Body of pancreas (tissue), 4 donors: Measurements from ENCODE around the gene SVBP.

Experiments used
- POLR2A ChIP-seq, 3 donors: fragments of 450-650 bp; IDR thresholded peaks; one replicate each; pipeline ENCODE4 v1.6.1; 2016; ENCODE audit warnings: antibody characterized with exemption in 3 of 3, mild to moderate bottlenecking in 2 of 3
- TF ChIP-seq, protein P1 (sequence below), 7 experiments: fragments of 450-650 bp in 4 of 7; fragments of 200-600 bp in 3 of 7; sonication (generic) in 3 of 7; IDR thresholded peaks; one replicate each; pipeline ENCODE4 v1.5.1; 2016 to 2019; ENCODE audit warnings: antibody characterized with exemption in 7 of 7

DNA sequence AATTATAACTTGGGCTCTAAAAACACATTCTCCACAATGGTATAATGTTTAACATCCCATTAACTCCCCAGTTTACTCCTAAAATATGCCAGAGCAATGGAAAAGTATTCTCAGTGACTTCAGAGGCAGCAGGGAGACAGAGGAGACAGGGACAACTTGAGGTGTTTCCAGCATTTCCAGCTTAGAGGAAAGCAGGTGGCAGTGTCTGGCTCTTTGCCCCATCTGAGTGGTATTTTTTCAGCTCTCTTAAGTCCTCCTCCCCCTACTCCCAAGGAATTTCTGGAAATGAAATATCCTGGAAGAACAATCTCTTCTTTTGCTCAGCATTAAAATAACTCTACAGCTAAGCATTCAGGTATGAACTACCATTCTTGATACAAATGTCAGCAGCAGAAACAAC lies 11.0 kb downstream of the SVBP start:
- TF ChIP-seq, protein P1, sequence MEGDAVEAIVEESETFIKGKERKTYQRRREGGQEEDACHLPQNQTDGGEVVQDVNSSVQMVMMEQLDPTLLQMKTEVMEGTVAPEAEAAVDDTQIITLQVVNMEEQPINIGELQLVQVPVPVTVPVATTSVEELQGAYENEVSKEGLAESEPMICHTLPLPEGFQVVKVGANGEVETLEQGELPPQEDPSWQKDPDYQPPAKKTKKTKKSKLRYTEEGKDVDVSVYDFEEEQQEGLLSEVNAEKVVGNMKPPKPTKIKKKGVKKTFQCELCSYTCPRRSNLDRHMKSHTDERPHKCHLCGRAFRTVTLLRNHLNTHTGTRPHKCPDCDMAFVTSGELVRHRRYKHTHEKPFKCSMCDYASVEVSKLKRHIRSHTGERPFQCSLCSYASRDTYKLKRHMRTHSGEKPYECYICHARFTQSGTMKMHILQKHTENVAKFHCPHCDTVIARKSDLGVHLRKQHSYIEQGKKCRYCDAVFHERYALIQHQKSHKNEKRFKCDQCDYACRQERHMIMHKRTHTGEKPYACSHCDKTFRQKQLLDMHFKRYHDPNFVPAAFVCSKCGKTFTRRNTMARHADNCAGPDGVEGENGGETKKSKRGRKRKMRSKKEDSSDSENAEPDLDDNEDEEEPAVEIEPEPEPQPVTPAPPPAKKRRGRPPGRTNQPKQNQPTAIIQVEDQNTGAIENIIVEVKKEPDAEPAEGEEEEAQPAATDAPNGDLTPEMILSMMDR (IDR thresholded peaks at IDR 0.05) = no peak
- no peak for TF ChIP-seq POLR2A (IDR thresholded peaks at IDR 0.05)
